A673 (cell line): ENCODE results near the gene LPCAT1. TPM values are rescaled to one million over a fixed set of nuclear protein-coding genes. Genes with fewer than 3 reads are reported as not detected.

Experiments
- BruUV-seq: library from RNA; stranded (reverse); fragments of 400-500 nt; replicated peaks from 2 replicates; lab custom pipeline; 2021; lab: Mats Ljungman, UMichigan
- CTCF ChIA-PET: fragments of 300-600 bp; sonication (Branson Sonifier 250); formaldehyde crosslinking; loops from one replicate; lab custom pipeline; 2022; ENCODE audit warnings: antibody characterized with exemption; lab: Charles Lee
- POLR2A ChIA-PET: fragments of 300-600 bp; sonication (Branson Sonifier 250); formaldehyde crosslinking; loops from one replicate; lab custom pipeline; 2022; ENCODE audit warnings: antibody characterized with exemption; ENCODE audit not compliant: low non-redundant PET; lab: Charles Lee
- DNase-seq: peaks from one replicate; pipeline ENCODE4 v3.0.0-alpha.2; 2015; ENCODE audit warnings: low spot score
- H3K27ac ChIP-seq: fragments of 200-600 bp; sonication (generic); 2 replicates; pipeline ENCODE4 v1.5.1; 2016; ENCODE audit warnings: mixed run types, low read depth, mild to moderate bottlenecking, mixed read lengths, antibody characterized with exemption, low read length; ENCODE audit not compliant: poor library complexity, severe bottlenecking
- H3K27me3 ChIP-seq: fragments of 200-600 bp; sonication (generic); replicated peaks from 2 replicates; pipeline ENCODE4 v1.6.1; 2017; ENCODE audit warnings: mixed run types, low read depth, mild to moderate bottlenecking, mixed read lengths, antibody characterized with exemption, low read length; ENCODE audit not compliant: insufficient read depth, poor library complexity
- H3K36me3 ChIP-seq: fragments of 200-600 bp; sonication (generic); 2 replicates; pipeline ENCODE4 v1.6.1; 2016; ENCODE audit warnings: mixed run types, mild to moderate bottlenecking, mixed read lengths, antibody characterized with exemption, low read length; ENCODE audit not compliant: insufficient read depth, poor library complexity, severe bottlenecking
- H3K4me1 ChIP-seq: fragments of 200-600 bp; sonication (generic); 2 replicates; pipeline ENCODE4 v1.6.1; 2017; ENCODE audit warnings: mixed run types, mild to moderate bottlenecking, mixed read lengths, antibody characterized with exemption, low read length; ENCODE audit not compliant: insufficient read depth, poor library complexity, severe bottlenecking
- H3K4me3 ChIP-seq: fragments of 200-600 bp; sonication (generic); 2 replicates; pipeline ENCODE4 v1.5.1; 2016; ENCODE audit warnings: low read depth, mixed run types, mild to moderate bottlenecking, mixed read lengths, low read length; ENCODE audit not compliant: poor library complexity, severe bottlenecking
- H3K9me3 ChIP-seq: fragments of 200-600 bp; sonication (generic); 2 replicates; pipeline ENCODE4 v1.6.1; 2016; ENCODE audit warnings: mixed run types, low read depth, mild to moderate bottlenecking, mixed read lengths, antibody characterized with exemption, low read length; ENCODE audit not compliant: poor library complexity, severe bottlenecking
- CTCF ChIP-seq: fragments of 300-800, 200-600 bp; sonication (generic); conservative IDR thresholded peaks from 2 replicates; pipeline ENCODE4 v1.5.1; 2017; ENCODE audit warnings: low read depth, mild to moderate bottlenecking, antibody characterized with exemption, low read length, moderate library complexity, mixed read lengths
- EZH2 ChIP-seq: fragments of 200-600 bp; sonication (generic); IDR thresholded peaks from 2 replicates; pipeline ENCODE4 v1.6.1; 2017; ENCODE audit warnings: borderline replicate concordance, low read depth, mild to moderate bottlenecking, mixed read lengths, antibody characterized with exemption, low read length; ENCODE audit not compliant: poor library complexity, severe bottlenecking
- intact Hi-C: fragments of 100-400 bp; cut with micrococcal nuclease; formaldehyde crosslinking; loops from one replicate; pipeline ENCODE4 v1.10.0; 2022; ENCODE audit not compliant: unreplicated experiment
- total RNA-seq: library from RNA; stranded (reverse); gene quantifications from 2 replicates; pipeline ENCODE4 v1.2.3, GENCODE V29; 2021

LPCAT1 gene
- total RNA-seq, 1 experiment from 2014 or later: 97.3 TPM

GRCh38 chr5:1488882-1489680 is 34.7 kb downstream of the LPCAT1 start:
- ChIA-PET POLR2A (no interaction called here), CTCF (no interaction called here)
- peaks cover 67% of the 10 kb centered on the region for H3K36me3 ChIP-seq
- no peak overlapping the region for H3K27ac ChIP-seq
- intact Hi-C loops: no loop called here
- no peak for DNase-seq
- H3K9me3 ChIP-seq: no peaks in the 10 kb centered on the region
- no peaks in the 10 kb centered on the region for H3K4me1 ChIP-seq
- BruUV-seq: no TSS peak
- TF ChIP-seq CTCF (no peak), EZH2 (no peak)
- no peak overlapping the region for H3K4me3 ChIP-seq
- no peaks in the 10 kb centered on the region for H3K27me3 ChIP-seq

GRCh38 chr5:1487079-1487764 is 36.5 kb downstream of the LPCAT1 start:
- BruUV-seq: no TSS peak
- ChIA-PET POLR2A (no interaction called here), CTCF (interaction anchor here (0.5 kb wide), 1 partner anchor 168 kb away, joined by 3 read pairs; no protein-coding TSS in a partner anchor)
- intact Hi-C loops: no loop called here
- H3K27ac ChIP-seq: no peak overlapping the region
- H3K27me3 ChIP-seq: no peaks in the 10 kb centered on the region
- peaks cover 57% of the 10 kb centered on the region for H3K36me3 ChIP-seq
- no peak overlapping the region for H3K4me3 ChIP-seq
- TF ChIP-seq CTCF (no peak), EZH2 (no peak)
- no peaks in the 10 kb centered on the region for H3K9me3 ChIP-seq
- no peaks in the 10 kb centered on the region for H3K4me1 ChIP-seq
- no peak for DNase-seq

GRCh38 chr5:1486271-1486670 is 37.5 kb downstream of the LPCAT1 start:
- no peak for DNase-seq
- H3K4me1 ChIP-seq: no peaks in the 10 kb centered on the region
- H3K27ac ChIP-seq: no peak overlapping the region
- H3K36me3 ChIP-seq: peaks cover 49% of the 10 kb centered on the region
- POLR2A ChIA-PET: no interaction called here
- no peaks in the 10 kb centered on the region for H3K27me3 ChIP-seq
- CTCF ChIA-PET: no interaction called here
- TF ChIP-seq EZH2: no peak
- TF ChIP-seq CTCF: no peak
- intact Hi-C loops: no loop called here
- no peak overlapping the region for H3K4me3 ChIP-seq
- H3K9me3 ChIP-seq: no peaks in the 10 kb centered on the region
- BruUV-seq: no TSS peak
